Transverse colon (tissue), 4 donors: ENCODE data around the gene IRS2. TPM values are rescaled to one million over a fixed set of nuclear protein-coding genes. Genes with fewer than 3 reads are reported as not detected.

Experiments
- DNase-seq: peaks from one replicate; pipeline ENCODE4 v3.0.0-alpha.2; 2019
- H3K27ac ChIP-seq, 4 donors: fragments of 200-600 bp; sonication (generic); 2 replicates each; pipeline ENCODE4 v1.5.1; 2016 to 2018; ENCODE audit warnings: inconsistent platforms in 4 of 4
- H3K27me3 ChIP-seq: fragments of 200-600 bp; sonication (generic); 2 replicates; pipeline ENCODE4 v1.5.1; 2017; ENCODE audit warnings: inconsistent platforms
- H3K36me3 ChIP-seq, 4 donors: fragments of 200-600 bp; sonication (generic); 2 replicates each; pipeline ENCODE4 v1.5.1; 2017 to 2019; ENCODE audit warnings: inconsistent platforms in 4 of 4
- H3K4me1 ChIP-seq, 4 donors: fragments of 200-600 bp; sonication (generic); 2 replicates each; pipeline ENCODE4 v1.5.1; 2017 to 2020; ENCODE audit warnings: inconsistent platforms in 4 of 4
- H3K4me3 ChIP-seq, 4 donors: fragments of 200-600 bp; sonication (generic); 1 replicate in 1 of 4; 2 replicates in 3 of 4; pipeline versions ENCODE4 v1.5.1 to v1.6.1; 2017 to 2019; ENCODE audit warnings: inconsistent platforms in 4 of 4
- H3K9me3 ChIP-seq, 2 donors: fragments of 200-600 bp; sonication (generic); 2 replicates each; pipeline ENCODE4 v1.5.1; 2017 to 2019; ENCODE audit warnings: inconsistent platforms in 2 of 2
- EP300 ChIP-seq: sonication (generic); formaldehyde crosslinking; IDR thresholded peaks from one replicate; pipeline ENCODE4 v1.6.1; 2017; ENCODE audit warnings: antibody characterized with exemption, low read depth
- POLR2A ChIP-seq: fragments of 450-650 bp; IDR thresholded peaks from one replicate; pipeline ENCODE4 v1.6.1; 2016; ENCODE audit warnings: antibody characterized with exemption, mild to moderate bottlenecking, moderate library complexity
- POLR2AphosphoS5 ChIP-seq, 3 donors: sonication (generic); formaldehyde crosslinking; IDR thresholded peaks; one replicate each; pipeline ENCODE4 v1.6.1; 2016; ENCODE audit warnings: antibody characterized with exemption in 3 of 3
- WGBS, 2 donors: methylation state at CpG; one replicate each; pipeline ENCODE4 v1.1.5; 2018; ENCODE audit warnings: low coverage in 1 of 2; 5-methylcytosine and 5-hydroxymethylcytosine counted together
- in situ Hi-C, 4 donors: fragments of 200-750 bp; cut with MboI; loops; one replicate each; pipeline versions ENCODE4 v1.15.0 to v1.15.1; 2017; ENCODE audit warnings: low sequenced_read_pairs in 3 of 4, low pct_ligation_motif_present in 1 of 4, low pct_unique_long_range_greater_than_20kb in 1 of 4
- intact Hi-C: fragments of 100-400 bp; cut with DNase I; formaldehyde crosslinking; loops from one replicate; pipeline ENCODE4 v1.15.1; 2023; ENCODE audit warnings: low total_unique reads
- total RNA-seq, 4 donors: library from RNA; depleted of rRNA; stranded (reverse); fragments of >200 nt; gene quantifications; one replicate each; pipeline ENCODE4 v1.1.0, GENCODE V29; 2016
- TF ChIP-seq, protein P1 (sequence below), 5 experiments: fragments of 200-600 bp in 3 of 5; fragments of 450-650 bp in 2 of 5; sonication (generic) in 3 of 5; IDR thresholded peaks; 1 replicate in 2 of 5; 2 replicates in 3 of 5; pipeline ENCODE4 v1.5.1; 2016 to 2017; ENCODE audit warnings: antibody characterized with exemption in 5 of 5, inconsistent platforms in 3 of 5, mild to moderate bottlenecking in 2 of 5, moderate library complexity in 1 of 5

Gene IRS2
- total RNA-seq, 4 donors from 2014 or later = 12.5 to 72.6 (median 28.5) TPM

DNA sequence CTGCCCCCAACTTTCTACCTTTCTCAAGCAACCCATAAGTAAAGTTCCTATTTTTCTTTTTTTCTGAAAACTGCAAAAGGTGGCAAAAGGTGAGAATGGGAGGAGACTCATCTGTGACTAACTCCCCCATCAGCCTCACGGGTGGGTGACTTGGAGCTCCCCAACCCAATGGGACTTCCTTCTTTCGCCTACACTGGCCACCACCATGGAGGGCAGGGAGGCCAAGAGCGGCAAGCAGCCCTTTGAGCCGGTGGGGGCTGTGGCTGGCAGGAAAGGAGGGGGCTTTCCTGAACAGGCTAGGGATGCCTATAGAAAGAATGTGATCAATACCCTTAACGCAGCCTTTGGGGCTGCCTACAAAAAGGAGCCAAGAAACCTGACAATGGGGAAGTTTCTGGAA, 16.5 kb downstream of the IRS2 start:
- no peak for DNase-seq
- no peaks in the 10 kb centered on the region for H3K9me3 ChIP-seq
- no peaks in the 10 kb centered on the region for H3K27me3 ChIP-seq
- WGBS, 2 donors = 80 to 91% methylated on average over 3 to 5 of the region's 5 CpGs
- in situ Hi-C loops = no loop called here
- peaks cover 0 to 4% (median 1%) of the 10 kb centered on the region in 4 donors for H3K36me3 ChIP-seq
- TF ChIP-seq EP300 = no peak
- TF ChIP-seq POLR2AphosphoS5 (IDR thresholded peaks at IDR 0.05) = no peak
- TF ChIP-seq POLR2A = no peak
- TF ChIP-seq, protein P1, sequence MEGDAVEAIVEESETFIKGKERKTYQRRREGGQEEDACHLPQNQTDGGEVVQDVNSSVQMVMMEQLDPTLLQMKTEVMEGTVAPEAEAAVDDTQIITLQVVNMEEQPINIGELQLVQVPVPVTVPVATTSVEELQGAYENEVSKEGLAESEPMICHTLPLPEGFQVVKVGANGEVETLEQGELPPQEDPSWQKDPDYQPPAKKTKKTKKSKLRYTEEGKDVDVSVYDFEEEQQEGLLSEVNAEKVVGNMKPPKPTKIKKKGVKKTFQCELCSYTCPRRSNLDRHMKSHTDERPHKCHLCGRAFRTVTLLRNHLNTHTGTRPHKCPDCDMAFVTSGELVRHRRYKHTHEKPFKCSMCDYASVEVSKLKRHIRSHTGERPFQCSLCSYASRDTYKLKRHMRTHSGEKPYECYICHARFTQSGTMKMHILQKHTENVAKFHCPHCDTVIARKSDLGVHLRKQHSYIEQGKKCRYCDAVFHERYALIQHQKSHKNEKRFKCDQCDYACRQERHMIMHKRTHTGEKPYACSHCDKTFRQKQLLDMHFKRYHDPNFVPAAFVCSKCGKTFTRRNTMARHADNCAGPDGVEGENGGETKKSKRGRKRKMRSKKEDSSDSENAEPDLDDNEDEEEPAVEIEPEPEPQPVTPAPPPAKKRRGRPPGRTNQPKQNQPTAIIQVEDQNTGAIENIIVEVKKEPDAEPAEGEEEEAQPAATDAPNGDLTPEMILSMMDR (IDR thresholded peaks at IDR 0.05) = no peak
- H3K4me3 ChIP-seq = no peak overlapping the region
- peaks cover 0 to 3% (median 0%) of the 10 kb centered on the region in 4 donors for H3K4me1 ChIP-seq
- no peak overlapping the region for H3K27ac ChIP-seq
- intact Hi-C loops = no loop called here

DNA sequence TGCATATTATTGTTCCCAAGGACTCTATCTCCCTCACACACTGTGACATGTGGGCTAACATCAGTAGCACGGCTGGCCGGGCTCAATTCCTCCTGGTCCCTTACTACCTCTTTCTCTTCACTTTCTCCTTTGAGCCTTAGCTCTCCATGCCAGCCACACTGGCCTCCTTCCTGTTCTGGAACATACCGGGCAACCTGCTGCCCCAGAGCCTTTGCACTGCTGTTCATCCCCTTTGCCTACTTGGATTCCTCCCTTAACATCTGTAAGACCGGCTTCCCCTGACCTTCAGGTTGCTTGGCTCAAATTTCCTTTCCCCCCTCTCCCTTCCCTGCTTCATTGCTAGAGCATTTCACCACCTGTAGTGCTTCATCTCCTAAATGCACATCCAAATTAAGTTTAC, 17.1 kb downstream of the IRS2 start:
- H3K4me1 ChIP-seq = peaks cover 0 to 3% (median 0%) of the 10 kb centered on the region in 4 donors
- peaks cover 0 to 4% (median 1%) of the 10 kb centered on the region in 4 donors for H3K36me3 ChIP-seq
- no peaks in the 10 kb centered on the region for H3K9me3 ChIP-seq
- no peaks in the 10 kb centered on the region for H3K27me3 ChIP-seq
- intact Hi-C loops = no loop called here
- in situ Hi-C loops = no loop called here
- DNase-seq = no peak
- TF ChIP-seq POLR2AphosphoS5 (IDR thresholded peaks at IDR 0.05) = no peak
- TF ChIP-seq, protein P1 (IDR thresholded peaks at IDR 0.05) = no peak
- TF ChIP-seq EP300 = no peak
- TF ChIP-seq POLR2A = no peak
- no peak overlapping the region for H3K27ac ChIP-seq
- 70 to 77% methylated on average over 2 to 4 of the region's 4 CpGs for WGBS, 2 donors
- H3K4me3 ChIP-seq = no peak overlapping the region

DNA sequence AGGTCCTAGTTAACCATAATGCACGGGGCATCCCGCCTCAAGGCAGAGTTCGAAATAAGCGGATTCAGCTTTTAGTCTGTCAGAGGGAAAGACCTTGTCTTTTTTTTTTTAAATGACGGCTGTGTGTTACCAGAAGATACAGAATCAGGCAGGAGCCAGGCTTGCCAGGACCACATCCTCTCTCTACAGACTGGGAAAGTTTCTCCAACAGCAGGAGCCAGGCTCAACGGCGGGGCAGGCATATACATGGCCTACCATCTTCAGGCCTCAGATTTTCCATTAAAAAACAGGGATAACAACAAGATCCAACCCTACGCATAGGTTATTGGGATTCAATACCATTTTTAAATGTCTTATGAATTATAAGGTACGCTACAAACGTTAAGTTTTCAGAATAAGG, 17.8 kb downstream of the IRS2 start:
- DNase-seq = no peak
- Histone ChIP-seq H3K4me1 (peaks cover 0 to 3% (median 0%) of the 10 kb centered on the region in 4 donors), H3K4me3 (no peak overlapping the region), H3K27ac (no peak overlapping the region), H3K27me3 (no peaks in the 10 kb centered on the region), H3K9me3 (no peaks in the 10 kb centered on the region), H3K36me3 (peaks cover 0 to 4% (median 1%) of the 10 kb centered on the region in 4 donors)
- in situ Hi-C loops = no loop called here
- intact Hi-C loops = no loop called here
- 94 to 95% methylated on average over 10 of the region's 10 CpGs for WGBS, 2 donors
- TF ChIP-seq, protein P1 (IDR thresholded peaks at IDR 0.05) = no peak
- TF ChIP-seq POLR2A = no peak
- TF ChIP-seq POLR2AphosphoS5 (IDR thresholded peaks at IDR 0.05) = no peak
- no peak for TF ChIP-seq EP300

DNA sequence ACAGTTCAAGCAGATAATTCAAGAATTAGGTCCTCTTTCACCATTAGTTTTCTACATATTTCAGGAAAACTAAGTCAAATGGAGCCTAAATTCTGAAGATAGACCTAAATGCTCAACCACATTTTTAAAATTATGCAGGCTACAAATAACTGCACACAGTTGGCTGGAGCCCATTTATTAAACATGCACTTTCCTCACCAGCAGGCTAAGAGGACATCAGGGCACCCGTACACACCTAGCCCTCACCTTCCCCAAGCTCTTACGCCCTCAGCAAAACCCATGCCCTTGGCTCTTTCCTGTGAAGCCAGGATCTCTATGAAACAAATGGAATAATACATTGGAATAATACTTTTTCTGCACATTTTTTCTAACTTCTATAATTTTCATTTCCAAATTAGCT, 18.2 kb downstream of the IRS2 start:
- H3K4me1 ChIP-seq = peaks cover 0 to 3% (median 0%) of the 10 kb centered on the region in 4 donors
- H3K36me3 ChIP-seq = peaks cover 0 to 4% (median 1%) of the 10 kb centered on the region in 4 donors
- TF ChIP-seq EP300 (no peak), POLR2A (no peak), POLR2AphosphoS5 (IDR thresholded peaks at IDR 0.05) (no peak)
- TF ChIP-seq, protein P1 (IDR thresholded peaks at IDR 0.05) = no peak
- intact Hi-C loops = no loop called here
- no peaks in the 10 kb centered on the region for H3K27me3 ChIP-seq
- no peak overlapping the region for H3K4me3 ChIP-seq
- no peaks in the 10 kb centered on the region for H3K9me3 ChIP-seq
- no peak for DNase-seq
- in situ Hi-C loops = no loop called here
- 97 to 100% methylated on average over 2 of the region's 2 CpGs for WGBS, 2 donors
- H3K27ac ChIP-seq = no peak overlapping the region
